Measurements from ENCODE around the gene PPIA.

The PPIA gene

GRCh38 chr7:44796504-44797328 is at the start of gene PPIA:
Gene PPIA (plus strand): TSS chr7:44796681. CDS start chr7:44796725, 44 bp downstream.
- DNase-seq (ENCODE audit: low read depth): peak; percentile 94
- TF ChIP-seq CTCF (IDR thresholded peaks at IDR 0.05; ENCODE audit: low read depth, low read length, missing control alignments): no peak
- peak within 1 kb of the TSS; percentile 97 for H3K4me3 ChIP-seq (ENCODE audit: low read depth, low read length)
- in situ Hi-C loops (cut with HindIII; ENCODE audit: low sequenced_read_pairs): no loop called here

- TF ChIP-seq CTCF (IDR thresholded peaks at IDR 0.05; ENCODE audit: low read depth, low read length, missing control alignments): no peak
- DNase-seq (ENCODE audit: low read depth): no peak
- peak within 1 kb of the TSS; percentile 60 for H3K4me3 ChIP-seq (ENCODE audit: low read depth, low read length)
- in situ Hi-C loops (cut with HindIII; ENCODE audit: low sequenced_read_pairs): no loop called here
These were observed 48.2 kb upstream of the PPIA start, which contains the start of gene ZMIZ2 for GRCh38 chr7:44748045-44748947. Gene ZMIZ2 (plus strand): TSS chr7:44748847. CDS start chr7:44756250, 7,403 bp downstream.

GRCh38 chr7:44748948-44749731 is 47.3 kb upstream of the PPIA start:
- H3K4me3 ChIP-seq (ENCODE audit: low read depth, low read length): peak overlapping the region; percentile 60
- DNase-seq (ENCODE audit: low read depth): no peak
- TF ChIP-seq CTCF (IDR thresholded peaks at IDR 0.05; ENCODE audit: low read depth, low read length, missing control alignments): no peak
- in situ Hi-C loops (cut with HindIII; ENCODE audit: low sequenced_read_pairs): no loop called here

- in situ Hi-C loops (cut with HindIII; ENCODE audit: low sequenced_read_pairs): no loop called here
- DNase-seq (ENCODE audit: low read depth): no peak
- TF ChIP-seq CTCF (IDR thresholded peaks at IDR 0.05; ENCODE audit: low read depth, low read length, missing control alignments): no peak
- peak overlapping the region; percentile 60 for H3K4me3 ChIP-seq (ENCODE audit: low read depth, low read length)
These were observed 46.5 kb upstream of the PPIA start for GRCh38 chr7:44749992-44750391.

GRCh38 chr7:44750424-44750823 is 46.1 kb upstream of the PPIA start:
- DNase-seq (ENCODE audit: low read depth): no peak
- H3K4me3 ChIP-seq (ENCODE audit: low read depth, low read length): no peak overlapping the region
- no peak for TF ChIP-seq CTCF (IDR thresholded peaks at IDR 0.05; ENCODE audit: low read depth, low read length, missing control alignments)
- in situ Hi-C loops (cut with HindIII; ENCODE audit: low sequenced_read_pairs): no loop called here
